CD4-positive, alpha-beta T cell treated with Interleukin-10 for 1 hour (primary cell): ENCODE data around the gene MIDN.

Experiments used
- DNase-seq: peaks from one replicate; pipeline ENCODE4 v3.0.0-alpha.2; 2020

MIDN gene

DNA sequence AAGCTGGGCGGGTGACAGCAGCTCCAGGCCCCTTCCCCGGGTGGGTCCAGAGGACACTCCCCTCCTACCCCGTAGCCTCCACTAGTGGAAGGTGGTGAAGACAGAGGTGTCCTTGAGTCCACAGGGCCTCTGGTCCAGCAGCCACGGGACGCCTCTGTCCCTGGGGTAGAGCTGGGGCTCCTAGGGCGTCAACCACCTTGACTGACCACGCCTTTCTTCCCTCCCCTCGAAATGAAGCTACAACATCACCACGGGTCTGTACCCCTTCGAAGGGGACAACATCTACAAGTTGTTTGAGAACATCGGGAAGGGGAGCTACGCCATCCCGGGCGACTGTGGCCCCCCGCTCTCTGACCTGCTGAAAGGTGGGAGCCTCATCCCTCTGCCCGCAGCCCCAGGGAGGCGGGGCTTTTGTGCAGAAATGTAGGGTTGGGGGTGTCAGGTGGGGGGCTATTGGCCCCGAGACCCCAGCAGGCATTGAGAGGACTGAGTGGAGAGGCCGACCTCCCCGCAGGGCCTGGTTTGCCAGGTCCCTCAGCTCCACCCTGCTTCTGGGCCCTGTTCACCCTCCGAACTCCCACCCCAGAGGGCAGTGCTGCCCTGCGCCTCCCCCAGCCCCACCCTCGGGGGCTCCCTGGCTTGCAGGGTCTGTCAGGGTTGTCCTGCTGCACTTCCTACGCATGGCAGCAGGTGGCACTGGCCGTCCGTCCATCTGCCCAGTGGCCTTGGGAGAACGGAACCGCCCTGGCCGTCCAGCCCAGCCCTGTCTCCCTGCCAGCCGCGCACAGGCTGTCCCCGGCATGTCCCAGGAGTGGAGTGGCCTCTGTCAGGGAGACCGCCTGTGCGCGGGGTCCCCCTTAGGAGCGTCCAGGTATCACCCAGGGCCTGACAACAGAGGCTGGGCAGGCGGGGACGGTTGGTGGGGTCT lies 27.1 kb upstream of the MIDN start:
- no peak for DNase-seq

DNA sequence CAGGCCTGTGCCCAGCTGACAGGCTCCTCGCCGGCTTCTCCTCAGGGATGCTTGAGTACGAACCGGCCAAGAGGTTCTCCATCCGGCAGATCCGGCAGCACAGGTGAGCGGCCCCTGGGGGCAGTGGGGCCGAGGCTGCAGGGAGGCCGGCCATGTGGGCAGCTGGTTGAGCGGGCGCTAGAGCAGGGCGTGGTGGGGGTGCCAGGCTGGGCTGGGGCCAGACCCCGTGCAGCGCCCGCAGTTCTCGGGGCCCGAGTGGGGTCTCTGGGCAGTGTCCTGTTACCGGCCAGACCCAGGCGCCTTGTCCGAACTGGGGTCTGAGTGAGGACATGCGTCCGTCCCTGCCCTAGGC lies 26.5 kb upstream of the MIDN start:
- no peak for DNase-seq

DNA sequence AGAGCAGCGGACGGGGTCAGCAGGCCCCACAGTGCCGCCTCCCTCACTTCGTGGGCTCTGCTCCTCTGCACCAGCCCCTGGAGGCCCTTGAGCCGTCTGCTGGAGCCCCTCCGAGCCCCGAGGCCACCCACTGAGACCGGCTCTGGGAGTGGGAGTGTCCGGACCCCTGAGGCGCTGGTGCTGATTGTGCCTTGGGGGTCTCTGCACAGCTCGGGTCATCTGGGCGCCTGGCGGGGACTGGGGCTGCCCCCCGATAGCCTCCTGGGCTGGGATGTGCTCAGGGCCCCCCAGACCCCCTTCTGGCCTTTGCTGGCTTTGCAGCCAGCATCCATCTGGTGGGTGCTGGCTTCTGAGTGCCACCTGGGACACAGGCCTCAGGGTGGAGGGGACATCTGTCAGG lies 26.0 kb upstream of the MIDN start:
- DNase-seq, result no peak

DNA sequence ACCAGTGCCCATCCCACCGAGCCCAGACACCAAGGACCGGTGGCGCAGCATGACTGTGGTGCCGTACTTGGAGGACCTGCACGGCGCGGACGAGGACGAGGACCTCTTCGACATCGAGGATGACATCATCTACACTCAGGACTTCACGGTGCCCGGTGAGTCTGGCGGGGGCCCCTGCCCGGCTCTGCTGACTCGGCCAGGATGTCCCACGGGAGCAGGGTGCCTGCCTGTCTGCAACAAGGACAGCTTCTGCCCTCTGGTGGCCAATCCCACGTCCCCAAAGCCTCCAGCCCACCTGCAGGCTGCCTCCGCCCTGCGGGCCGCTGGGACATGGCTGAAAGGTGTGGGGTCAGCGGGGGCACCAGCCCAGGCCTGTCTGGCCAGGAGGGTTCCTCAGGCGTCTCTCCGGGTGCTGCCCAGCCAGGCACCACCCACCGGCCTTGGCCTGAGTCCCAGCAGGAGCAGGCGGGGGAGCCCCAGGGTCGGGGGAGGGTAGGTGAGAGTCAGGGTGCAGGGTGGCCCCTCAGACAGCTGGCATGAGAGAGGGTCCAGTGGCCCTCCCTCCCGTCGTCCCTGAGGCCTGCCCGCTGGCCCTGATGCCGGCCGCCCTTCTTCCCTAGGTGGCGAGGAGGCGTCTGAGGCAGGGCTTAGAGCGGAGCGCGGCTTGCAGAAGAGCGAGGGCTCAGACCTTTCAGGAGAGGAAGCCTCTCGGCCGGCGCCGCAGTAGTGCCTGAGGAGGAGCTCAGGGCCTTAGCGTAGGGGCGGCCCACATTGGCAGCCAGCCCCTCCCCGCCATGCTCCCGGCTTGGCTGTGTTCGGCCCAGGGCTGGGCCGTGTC lies 25.1 kb upstream of the MIDN start:
- no peak for DNase-seq

DNA sequence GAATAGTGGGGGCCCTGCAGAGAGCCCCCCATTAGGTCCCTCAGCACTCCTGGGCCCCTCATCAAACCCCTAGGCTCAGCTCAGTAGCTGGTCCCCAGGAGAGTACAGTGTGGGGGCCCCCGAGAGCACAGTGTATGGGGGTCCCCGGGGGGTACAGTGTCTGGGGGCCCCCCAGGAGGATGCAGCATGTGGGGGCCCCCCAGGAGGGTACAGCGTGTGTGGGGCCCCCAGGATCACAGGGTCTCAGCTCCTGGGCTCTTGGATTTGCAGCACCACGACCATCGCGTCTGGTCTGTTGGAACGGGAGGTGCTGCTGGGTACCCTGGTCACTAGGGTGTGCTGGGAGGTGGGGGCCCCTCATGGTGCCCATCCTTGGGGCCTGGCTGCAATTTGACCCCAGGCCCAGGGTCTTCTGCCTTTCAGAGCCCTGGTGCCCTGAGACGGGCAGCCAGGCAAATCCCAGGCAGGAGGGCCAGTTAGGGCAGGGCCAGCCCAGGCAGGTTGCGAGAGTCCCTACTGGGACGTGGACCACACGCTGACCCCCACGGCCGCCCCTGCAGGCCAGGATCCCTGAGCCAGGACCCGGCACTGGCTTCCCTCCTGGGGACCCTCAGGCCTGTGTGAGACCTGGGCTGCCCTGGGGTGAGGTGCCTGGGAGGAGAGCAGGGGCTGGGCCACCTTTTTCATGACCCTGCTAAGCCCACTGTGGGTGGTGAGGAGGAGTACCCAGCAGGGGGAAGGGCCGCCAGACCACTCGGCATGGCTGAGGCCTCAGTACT lies 24.1 kb upstream of the MIDN start:
- no peak for DNase-seq

DNA sequence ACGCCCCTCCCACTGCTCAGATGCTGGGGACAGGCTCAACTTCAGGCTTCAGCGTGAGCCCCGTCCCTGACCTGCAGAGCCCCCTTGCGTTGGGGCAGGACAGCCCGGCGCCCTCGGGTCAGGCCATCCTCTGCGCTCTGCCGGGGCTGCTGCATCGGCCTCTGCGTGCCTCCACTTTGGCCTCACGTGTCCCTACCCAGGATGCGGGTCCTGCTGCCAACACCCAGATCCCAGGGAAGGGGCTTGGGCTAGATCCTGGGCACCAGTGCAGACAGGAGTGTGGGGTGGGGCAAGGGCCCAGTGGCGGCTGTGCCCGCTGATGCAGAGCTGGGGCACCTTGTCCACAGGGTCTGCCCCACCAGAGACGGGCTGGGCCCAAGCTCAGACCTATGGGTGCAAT lies 23.5 kb upstream of the MIDN start:
- no peak for DNase-seq

DNA sequence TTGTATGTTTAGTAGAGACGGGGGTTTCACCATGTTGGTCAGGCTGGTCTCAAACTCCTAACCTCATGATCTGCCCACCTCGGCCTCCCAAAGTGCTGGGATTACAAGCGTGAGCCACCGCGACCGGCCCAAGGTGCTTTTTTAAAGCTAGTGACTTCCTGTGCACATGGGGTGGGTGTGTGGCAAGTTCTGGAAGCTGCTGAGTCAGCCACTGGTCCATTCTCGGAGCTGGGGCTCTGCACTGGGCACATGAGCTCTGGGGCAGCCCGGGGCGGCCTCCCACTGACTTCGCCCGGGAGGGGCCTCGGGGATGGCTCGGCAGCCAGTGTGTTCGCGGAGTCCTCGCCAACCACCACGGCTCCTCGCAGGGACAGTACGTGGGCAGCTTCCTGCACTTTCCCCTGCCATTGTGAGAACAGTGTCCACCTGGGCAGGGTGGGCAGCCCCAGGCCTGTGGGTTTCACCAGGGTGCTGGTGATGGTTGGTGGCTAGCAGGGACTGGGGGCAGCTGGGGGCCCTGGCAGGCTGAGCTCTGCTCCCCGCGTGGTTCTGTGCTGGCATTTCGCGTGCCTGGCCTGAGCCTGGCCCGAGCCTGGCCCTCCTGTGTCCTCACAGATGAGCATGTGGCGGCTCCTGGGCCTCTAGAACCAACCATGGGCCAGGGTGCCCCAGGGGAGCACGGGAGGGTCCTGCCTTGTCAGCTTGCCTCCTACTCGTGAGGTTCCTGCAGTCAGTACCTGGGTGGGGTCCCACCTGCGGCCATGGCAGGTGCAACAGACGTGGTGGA lies 22.8 kb upstream of the MIDN start:
- no peak for DNase-seq

DNA sequence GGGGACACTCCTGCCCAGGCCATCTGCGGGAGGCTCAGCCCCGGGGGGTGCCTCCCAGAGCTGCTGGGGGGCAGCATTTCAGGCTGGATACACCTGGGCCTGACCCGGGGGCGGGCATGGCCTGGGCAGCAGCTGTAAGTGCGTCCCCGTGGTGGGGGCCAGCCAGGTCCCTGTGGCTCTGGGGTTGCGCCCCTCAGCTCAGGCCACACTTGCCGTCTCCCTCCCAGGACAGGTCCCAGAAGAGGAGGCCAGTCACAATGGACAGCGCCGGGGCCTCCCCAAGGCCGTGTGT lies 22.2 kb upstream of the MIDN start:
- no peak for DNase-seq

DNA sequence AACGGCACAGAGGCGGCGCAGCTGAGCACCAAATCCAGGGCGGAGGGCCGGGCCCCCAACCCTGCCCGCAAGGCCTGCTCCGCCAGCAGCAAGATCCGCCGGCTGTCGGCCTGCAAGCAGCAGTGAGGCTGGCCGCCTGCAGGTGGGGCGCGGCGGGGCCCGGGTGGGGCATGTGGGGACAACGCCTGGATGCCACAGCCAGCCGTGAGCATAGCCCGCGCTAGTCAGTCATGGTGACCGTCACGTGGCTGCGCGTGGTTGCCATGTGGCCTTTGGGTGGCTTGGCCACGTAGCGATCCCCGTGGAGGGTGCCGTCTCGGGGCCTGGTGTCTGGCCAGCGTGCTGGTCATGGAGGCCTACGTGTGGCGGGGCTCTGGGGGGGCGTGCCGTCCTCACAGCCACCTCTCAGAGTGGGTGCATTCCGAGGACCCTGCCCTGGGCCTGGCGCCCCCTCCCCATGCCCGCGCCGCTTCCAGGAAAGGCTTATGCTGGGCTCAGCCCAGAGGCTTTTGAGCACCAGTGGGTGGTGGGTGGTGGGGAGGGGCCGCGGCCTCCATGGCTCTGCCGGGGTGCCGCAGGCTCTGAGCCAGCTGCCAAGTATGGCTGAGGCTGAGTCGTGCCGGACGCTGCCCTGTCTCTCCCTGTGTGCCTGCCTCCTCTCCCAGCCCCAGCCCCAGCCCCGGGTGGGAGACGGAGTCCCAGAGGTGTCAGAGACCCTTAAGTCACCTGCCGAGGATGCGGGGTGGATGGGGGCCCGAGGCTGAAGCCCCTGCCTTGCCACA lies 21.7 kb upstream of the MIDN start:
- no peak for DNase-seq

DNA sequence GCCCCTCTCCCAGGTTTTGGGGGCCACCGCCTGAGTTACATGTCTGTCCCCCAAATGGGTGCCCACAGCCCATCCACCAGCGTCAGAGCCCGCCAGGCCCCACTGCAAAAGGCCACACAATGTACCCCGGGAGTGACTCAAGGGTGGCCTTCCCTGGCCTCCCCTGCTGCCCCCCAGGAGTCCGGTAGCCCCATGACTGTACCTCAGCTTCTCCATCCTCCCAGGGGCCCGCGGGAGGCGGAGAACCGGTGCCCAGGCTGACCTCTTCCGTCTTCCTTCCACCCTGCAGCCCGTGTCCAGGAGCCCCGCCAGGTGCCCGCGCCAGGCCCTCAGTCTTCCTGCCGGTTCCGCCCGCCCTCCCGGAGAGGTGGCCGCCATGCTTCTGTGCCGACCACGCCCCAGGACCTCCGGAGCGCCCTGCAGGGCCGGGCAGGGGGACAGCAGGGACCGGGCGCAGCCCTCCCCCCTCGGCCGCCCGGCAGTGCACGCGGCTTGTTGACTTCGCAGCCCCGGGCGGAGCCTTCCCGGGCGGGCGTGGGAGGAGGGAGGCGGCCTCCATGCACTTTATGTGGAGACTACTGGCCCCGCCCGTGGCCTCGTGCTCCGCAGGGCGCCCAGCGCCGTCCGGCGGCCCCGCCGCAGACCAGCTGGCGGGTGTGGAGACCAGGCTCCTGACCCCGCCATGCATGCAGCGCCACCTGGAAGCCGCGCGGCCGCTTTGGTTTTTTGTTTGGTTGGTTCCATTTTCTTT lies 20.9 kb upstream of the MIDN start:
- no peak for DNase-seq

DNA sequence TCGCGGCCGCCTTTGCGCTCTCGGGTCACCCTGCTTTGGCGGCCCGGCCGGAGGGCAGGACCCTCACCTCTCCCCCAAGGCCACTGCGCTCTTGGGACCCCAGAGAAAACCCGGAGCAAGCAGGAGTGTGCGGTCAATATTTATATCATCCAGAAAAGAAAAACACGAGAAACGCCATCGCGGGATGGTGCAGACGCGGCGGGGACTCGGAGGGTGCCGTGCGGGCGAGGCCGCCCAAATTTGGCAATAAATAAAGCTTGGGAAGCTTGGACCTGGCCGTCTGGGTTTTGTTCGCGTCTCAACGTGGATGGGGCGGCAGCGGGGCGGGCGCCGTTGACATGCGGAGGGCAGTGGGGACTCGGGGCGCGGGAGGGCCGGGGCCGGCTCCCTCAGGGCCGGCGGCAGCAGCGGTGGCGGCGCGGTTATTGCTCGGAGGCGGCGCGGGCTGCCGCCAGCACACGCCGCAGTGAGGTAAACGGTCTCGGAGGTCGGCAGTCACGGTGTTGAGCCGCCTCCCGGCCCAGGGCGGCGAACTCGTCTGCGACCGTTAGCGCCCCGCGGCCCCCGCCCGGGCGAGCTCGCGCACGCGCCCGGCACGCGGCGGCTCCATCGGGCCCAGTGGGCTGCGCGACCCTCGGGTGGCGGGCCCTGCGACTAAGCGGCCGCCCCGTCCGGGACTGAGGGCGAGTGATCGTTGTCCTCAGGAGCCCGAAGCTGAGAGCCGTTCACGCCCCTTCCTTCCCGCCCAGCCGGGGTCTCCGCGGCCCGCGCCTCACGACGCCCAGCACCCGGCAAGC lies 20.0 kb upstream of the MIDN start:
- no peak for DNase-seq

DNA sequence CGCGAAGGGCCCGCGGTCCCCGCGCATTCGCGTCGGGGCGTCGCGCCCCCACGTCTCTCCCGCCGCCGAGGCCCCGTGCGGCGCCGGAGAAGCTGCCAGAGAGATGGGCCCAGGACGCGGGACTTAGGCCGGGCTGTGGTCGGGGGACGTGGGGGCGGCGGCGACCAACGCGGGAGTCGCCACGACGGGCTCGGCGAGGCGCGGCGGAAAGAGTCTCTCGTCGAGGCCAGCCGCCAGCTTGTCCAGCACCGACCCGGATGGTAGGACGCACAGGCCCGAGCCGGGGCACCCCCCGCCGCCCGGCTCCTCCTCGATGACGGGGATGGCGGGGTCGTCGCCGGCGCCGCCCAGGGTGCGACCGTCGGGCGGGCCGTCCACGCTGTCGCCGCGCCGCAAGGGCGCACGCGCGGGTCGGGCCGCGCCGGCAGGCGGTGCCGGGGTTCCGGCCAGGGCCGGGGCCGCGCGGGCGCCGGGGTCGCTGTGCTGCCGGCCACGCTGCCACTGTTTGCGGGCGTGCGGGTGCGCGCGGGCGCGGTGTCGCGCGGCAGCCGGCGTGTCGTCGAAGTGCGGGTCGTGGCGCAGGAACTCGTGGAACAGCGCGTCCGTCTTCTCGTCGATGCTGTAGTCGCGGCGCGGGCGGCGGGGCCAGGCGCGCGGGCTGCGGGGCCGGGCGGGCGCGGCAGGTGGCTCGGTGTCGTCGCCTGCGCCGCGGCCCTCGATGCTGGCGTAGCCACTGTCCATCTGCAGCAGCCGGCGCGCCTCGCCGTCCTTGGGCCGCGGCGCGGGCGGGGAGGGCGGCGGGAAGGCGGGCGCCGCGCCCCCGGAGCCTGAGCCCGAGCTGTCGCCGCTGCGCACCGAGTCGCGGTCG lies 19.1 kb upstream of the MIDN start:
- DNase-seq, result no peak

DNA sequence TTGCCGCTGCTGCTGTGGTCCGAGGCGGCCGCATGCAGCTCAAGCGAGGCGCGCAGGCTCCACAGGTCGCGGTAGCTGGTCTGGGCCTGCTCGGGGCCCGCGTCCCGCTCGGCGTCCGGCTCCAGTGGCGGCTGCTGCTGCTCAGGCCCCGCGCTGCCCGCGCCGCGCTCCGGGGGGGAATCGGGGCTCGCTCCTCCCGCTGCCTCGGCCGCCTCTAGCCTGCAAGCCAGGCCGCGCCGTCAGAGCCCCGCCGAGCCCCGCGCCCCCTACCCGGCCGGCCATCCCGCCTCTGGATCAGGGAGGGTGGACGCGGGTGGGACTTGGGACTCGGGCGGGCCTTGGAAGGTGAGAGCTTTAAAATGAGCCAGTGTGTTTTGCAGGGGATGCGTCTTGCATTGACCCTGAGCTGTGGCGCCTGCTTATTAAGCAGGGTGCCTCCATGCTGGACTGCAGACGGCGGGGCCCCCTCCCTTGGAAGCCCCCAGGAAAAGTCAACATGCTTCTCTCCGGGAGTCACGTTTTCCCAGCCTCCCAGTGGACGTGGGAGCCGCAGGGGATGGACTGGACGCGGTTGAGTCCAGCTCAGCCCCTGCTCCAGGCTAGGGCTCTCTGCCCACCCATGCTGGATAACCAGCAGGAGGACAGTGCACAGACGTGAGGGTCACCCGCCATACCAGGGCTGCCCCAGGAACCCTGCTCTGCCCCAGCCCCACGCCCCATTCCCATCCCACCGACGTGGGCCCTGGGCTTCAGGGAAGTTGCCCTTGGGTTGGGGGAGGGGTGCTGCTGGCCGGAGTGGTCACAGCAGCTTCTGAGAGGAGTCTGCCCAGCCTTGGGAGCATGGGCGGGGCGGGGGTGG lies 18.2 kb upstream of the MIDN start:
- DNase-seq, result no peak

DNA sequence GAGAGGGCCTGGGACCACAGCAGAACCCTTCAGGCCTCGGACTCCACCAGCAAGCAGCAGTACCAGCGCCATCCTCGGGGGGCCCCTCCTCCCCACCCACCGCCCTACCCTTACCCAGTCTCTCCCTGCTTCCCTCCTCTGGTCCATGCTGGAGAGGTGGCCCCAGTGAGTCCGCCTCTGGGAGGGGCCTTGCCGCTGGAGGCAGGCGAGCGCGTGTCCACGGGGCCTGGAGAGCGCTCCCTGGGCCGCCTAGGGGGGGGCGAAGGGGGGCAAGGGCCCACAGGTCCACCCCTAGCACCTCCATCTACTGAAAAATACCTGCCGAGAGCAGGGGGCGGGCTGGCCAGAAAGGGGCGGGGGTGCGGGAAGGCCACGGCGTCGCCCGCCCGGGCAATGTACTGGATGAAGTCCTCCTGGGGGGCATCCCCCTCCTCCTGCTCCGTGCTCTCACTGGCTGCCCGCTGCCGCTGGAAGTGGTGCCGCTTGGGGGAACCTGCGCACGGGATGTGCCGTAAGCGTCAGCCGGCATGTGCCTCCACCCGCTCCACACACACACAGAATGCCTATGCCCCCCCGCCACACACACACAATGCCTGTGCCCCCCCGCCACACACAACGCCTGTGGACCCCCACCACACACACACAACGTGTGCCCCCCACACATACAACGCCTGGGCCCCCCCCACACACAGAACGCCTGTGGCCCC lies 17.4 kb upstream of the MIDN start:
- DNase-seq, result no peak

DNA sequence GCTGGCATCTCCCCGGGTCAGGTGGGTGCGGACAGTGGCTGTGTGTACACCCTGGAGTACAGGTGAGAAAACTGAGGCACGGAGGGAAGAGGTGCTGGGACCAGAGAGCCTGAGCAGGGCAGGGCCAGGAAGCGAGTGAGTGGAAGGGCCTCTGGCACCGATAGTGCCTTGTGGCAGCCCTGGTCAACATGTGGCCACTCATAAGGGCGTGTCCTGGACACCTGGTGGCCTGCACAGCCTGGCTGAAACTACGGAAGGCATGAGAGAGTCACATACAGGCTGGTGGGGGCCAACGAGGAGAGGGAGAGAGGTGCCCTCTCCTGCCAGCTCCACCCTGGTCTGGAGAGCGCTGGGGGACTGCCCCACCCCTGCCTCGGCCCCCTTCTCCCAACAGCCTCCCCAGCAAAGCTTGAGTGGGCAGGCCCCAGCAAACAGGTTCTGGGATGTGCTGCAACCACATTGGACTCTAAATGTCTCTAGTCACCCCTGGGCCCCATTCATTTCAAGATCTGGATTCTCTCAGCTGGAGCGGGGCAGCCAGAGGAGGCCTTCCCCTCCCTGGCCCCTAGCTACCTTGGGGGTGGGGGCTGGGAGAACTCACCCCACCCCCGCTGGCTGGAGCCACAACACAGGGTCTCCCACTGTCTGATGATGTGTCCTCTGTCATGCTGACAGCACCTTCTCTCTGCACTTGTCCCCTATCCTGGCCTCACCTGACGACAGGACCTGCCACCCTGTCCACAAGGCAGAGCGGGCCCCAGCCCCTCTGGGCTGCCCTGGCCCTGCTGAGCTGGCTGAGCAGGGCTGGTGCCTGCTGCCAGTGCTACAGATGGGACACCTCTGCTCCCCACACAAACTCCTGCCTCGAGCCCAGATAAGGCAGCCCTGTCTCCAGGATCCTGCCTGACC lies 16.4 kb upstream of the MIDN start:
- DNase-seq, result no peak

DNA sequence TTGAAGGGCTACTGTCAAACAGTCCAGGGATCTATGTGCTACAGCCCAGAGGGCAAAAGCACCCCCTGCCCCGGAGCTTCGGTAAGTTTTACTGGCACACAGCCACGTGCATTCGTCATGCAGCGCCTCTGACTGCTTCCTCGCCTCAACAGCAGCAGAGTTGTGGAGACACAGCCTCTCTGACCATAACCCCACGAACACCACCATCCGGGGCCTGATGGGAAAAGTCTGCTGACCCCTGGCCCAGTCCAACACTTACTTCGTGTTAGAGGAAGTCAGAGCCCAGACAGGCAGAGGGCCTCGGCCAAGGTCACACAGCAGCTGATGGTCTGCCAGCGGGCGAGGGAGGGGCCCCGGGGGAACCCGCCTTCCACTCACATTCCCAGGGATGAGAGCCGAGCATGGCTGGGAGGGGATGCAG lies 15.7 kb upstream of the MIDN start:
- no peak for DNase-seq
